T47D (cell line): Measurements from ENCODE around the gene KATNA1.

Source experiments
- DNase-seq, 2 experiments: peaks; one replicate each; pipeline versions ENCODE4 v3.0.0 to v3.0.0-alpha.2; 2011 to 2012; ENCODE audit warnings: low read depth in 1 of 2, low spot score in 1 of 2
- JUND ChIP-seq: IDR thresholded peaks from 2 replicates; pipeline ENCODE4 v1.6.1; 2012; ENCODE audit warnings: low read depth
- in situ Hi-C: cut with HindIII; loops from 2 replicates; pipeline ENCODE4 v1.10.0; 2016; ENCODE audit warnings: low sequenced_read_pairs, low pct_unique_long_range_greater_than_20kb

KATNA1 gene

GRCh38 chr6:149651056-149651455 lies 2.5 kb upstream of the KATNA1 start:
- no peak for TF ChIP-seq JUND
- in situ Hi-C loops: no loop called here
- no peak for DNase-seq

GRCh38 chr6:149646599-149646998 lies 1.9 kb downstream of the KATNA1 start:
- no peak for DNase-seq
- in situ Hi-C loops: no loop called here
- no peak for TF ChIP-seq JUND

- TF ChIP-seq JUND: no peak
- no peak for DNase-seq
- in situ Hi-C loops: no loop called here
These were observed 5.5 kb downstream of the KATNA1 start for GRCh38 chr6:149642829-149643580.

- in situ Hi-C loops: no loop called here
- TF ChIP-seq JUND: no peak
- DNase-seq: peak in 1 of 2 experiments; percentile 25
These were observed 12.4 kb downstream of the KATNA1 start for GRCh38 chr6:149636124-149636523.

DNA sequence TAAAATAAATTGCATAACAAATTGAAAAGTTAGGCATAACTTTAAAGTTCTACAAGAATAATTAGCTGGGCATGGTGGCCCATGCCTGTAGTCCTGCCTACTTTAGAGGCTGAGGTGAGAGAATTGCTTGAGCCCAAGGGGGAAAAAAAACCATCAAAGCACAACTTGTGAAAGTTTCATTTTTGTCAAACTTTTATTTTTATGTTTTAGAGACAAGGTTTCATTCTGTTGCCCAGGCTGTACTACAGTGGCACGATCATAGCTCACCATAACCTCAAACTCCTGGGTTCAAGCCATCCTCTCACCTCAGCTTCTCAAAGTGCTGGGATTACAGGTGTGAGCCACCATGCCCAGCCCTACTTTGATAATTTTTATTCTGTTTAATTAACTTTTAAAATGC lies 14.2 kb downstream of the KATNA1 start:
- in situ Hi-C loops: no loop called here
- no peak for TF ChIP-seq JUND
- DNase-seq: no peak

- in situ Hi-C loops: no loop called here
- DNase-seq: peak in 1 of 2 experiments; percentile 23
- no peak for TF ChIP-seq JUND
These were observed 19.5 kb downstream of the KATNA1 start for GRCh38 chr6:149628875-149629510.

DNA sequence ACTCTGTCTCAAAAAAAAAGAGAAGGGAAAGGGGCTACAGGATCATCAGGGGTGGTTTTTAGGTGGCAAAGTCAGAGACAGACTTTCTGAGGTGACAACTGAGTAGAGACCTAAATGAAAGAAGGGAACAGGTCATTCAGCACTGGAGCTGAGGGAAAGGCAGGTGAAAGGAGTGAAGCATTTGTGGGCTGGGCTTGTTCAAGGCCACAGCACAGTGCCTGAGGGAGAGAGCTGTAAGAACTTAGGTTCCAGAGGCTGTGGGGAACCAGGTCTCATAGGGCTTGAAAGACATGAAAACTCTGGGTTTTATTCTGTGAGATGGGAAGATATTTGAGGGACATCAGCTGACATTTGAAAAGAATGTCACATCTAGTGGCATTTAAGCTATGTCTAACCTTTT lies 20.8 kb downstream of the KATNA1 start:
- in situ Hi-C loops: no loop called here
- no peak for TF ChIP-seq JUND
- DNase-seq: peak in 1 of 2 experiments; percentile 25

- TF ChIP-seq JUND: no peak
- no peak for DNase-seq
- in situ Hi-C loops: no loop called here
These were observed 32.7 kb downstream of the KATNA1 start for GRCh38 chr6:149615805-149616204.

GRCh38 chr6:149614337-149614736 lies 34.2 kb downstream of the KATNA1 start:
- in situ Hi-C loops: no loop called here
- no peak for DNase-seq
- no peak for TF ChIP-seq JUND

DNA sequence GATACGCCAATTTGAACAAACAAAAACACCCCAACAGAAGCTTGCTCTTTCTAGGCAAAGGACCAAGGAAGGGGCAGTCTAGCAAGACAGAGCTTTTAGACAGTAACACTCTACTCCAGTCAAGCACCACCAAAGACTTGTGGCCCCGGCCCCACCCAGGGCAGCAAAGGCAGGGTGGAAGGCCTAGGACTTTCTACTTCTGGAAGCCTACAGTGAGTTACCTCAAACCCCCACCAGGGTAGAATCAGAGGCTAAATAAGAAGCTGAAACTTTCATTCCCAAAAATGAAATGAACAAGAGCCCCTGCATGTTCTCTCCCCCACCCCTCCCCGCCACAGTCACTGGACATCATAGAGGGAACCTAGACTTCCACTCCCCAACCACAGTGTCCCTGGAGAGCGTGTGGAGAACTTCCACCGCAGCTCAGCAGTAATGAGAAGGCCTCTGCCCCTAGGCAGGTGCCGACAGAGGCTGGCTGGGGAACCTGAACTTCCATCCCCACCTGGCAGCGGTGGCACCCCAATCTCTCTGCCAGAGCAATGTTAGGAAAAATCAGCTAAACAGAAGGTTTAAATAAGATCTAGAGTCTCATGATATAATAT lies 40.0 kb downstream of the KATNA1 start:
- in situ Hi-C loops: no loop called here
- DNase-seq: no peak
- no peak for TF ChIP-seq JUND

DNA sequence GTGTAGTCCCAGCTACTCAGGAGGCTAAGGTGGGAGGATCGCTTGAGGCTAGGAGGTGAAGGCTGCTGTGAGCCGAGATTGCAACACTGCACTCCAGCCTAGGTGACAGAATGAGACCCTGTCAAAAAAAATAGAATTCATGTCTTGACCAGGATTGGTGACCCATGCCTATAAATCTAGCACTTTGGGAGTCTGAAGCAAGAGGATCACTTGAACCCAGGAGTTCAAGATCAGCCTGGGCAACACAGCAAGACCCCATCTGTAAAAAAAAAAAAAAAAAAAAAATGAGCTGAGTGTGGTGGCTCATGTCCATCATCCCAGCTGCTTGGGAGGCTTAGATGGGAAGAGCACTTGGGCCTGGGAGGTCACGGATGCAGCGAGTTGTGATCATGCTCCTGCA lies 48.0 kb downstream of the KATNA1 start:
- in situ Hi-C loops: no loop called here
- no peak for TF ChIP-seq JUND

DNA sequence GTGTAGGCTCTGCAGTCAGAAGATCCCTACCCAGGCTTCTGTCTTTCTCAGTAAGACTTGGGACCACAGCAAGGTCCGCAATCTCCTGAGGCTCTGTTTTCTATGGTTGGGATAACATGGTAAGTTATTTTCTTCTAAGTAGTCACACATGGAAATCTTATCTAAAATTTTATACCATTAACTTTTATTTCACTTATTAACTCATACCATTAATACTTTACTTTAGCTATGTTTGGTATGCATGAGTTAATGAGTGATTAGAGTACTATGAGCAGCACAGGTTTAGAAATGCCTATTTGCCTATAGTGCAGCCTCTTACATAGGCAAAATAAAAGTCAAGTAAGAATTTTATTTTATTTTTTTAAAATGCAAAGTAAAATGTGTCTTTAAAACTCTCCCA lies 55.1 kb downstream of the KATNA1 start:
- in situ Hi-C loops: no loop called here
- no peak for TF ChIP-seq JUND
- no peak for DNase-seq

More for the DNA sequence above, 48.0 kb downstream of the KATNA1 start:
- no peak for DNase-seq

- TF ChIP-seq JUND: no peak
- in situ Hi-C loops: no loop called here
- no peak for DNase-seq
These were observed 55.5 kb downstream of the KATNA1 start for GRCh38 chr6:149592983-149593382.

DNA sequence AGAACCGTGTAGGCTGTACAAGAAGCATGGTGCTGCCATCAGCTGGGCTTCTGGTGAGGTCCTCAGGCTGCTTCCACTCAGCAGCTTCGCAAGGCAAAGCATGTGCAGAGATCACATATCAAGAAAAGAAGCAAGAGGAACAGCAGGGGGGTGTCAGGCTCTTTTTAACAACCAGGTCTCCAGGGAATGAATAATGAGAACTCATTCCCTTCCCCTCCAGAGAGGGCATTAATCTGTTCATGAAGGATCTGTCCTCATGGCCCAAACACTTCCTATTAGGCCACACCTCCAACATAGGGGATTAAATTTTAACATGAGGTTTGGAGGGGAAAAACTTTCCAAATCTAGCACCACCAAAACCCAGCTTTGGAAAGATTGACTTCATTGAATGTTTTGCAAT lies 62.4 kb downstream of the KATNA1 start:
- TF ChIP-seq JUND: no peak
- in situ Hi-C loops: no loop called here
- DNase-seq: no peak
